Trophoblast cell (in vitro differentiated cells and primary cell): ENCODE measurements around the gene DNAH3.

Source experiments
- DNase-seq, 2 donors: peaks; one replicate each; pipeline ENCODE4 v3.0.0-alpha.2; 2016
- H2AFZ ChIP-seq: 2 replicates; pipeline ENCODE4 v1.6.1; 2013; ENCODE audit warnings: low read length, moderate library complexity, mild to moderate bottlenecking; ENCODE audit not compliant: insufficient read depth, poor library complexity
- H2AK5ac ChIP-seq: 2 replicates; pipeline ENCODE4 v1.6.1; 2013; ENCODE audit warnings: mild to moderate bottlenecking, low read length
- H2BK120ac ChIP-seq: 2 replicates; pipeline ENCODE4 v1.6.1; 2013; ENCODE audit warnings: low read length, mild to moderate bottlenecking, moderate library complexity; ENCODE audit not compliant: insufficient read depth, poor library complexity
- H2BK12ac ChIP-seq: 2 replicates; pipeline ENCODE4 v1.6.1; 2013; ENCODE audit warnings: mild to moderate bottlenecking, low read length, moderate library complexity
- H2BK5ac ChIP-seq: 2 replicates; pipeline ENCODE4 v1.6.1; 2013; ENCODE audit warnings: low read length, low read depth, moderate library complexity, mild to moderate bottlenecking; ENCODE audit not compliant: poor library complexity
- H3K14ac ChIP-seq: 2 replicates; pipeline ENCODE4 v1.6.1; 2013; ENCODE audit warnings: mild to moderate bottlenecking, low read length
- H3K18ac ChIP-seq: 2 replicates; pipeline ENCODE4 v1.6.1; 2013; ENCODE audit warnings: mild to moderate bottlenecking, low read length
- H3K23ac ChIP-seq: 2 replicates; pipeline ENCODE4 v1.6.1; 2013; ENCODE audit warnings: low read length
- H3K27ac ChIP-seq: 2 replicates; pipeline ENCODE4 v1.5.1; 2013; ENCODE audit warnings: low read depth, mild to moderate bottlenecking, inconsistent platforms, low read length, moderate library complexity
- H3K27me3 ChIP-seq: 2 replicates; pipeline ENCODE4 v1.6.1; 2013; ENCODE audit warnings: inconsistent platforms, mild to moderate bottlenecking, low read length, moderate library complexity; ENCODE audit not compliant: insufficient read depth
- H3K36me3 ChIP-seq, 2 experiments: 1 replicate in 1 of 2; 2 replicates in 1 of 2; pipeline ENCODE4 v1.6.1; 2013; ENCODE audit warnings: low read length in 2 of 2, mild to moderate bottlenecking in 2 of 2, moderate library complexity in 1 of 2; ENCODE audit not compliant: insufficient read depth in 2 of 2, control insufficient read depth in 1 of 2
- H3K4ac ChIP-seq: 2 replicates; pipeline ENCODE4 v1.6.1; 2013; ENCODE audit warnings: low read depth, mild to moderate bottlenecking, low read length, moderate library complexity
- H3K4me1 ChIP-seq, 2 experiments: 1 replicate in 1 of 2; 2 replicates in 1 of 2; pipeline ENCODE4 v1.6.1; 2013; ENCODE audit warnings: low read length in 2 of 2, mild to moderate bottlenecking in 2 of 2, moderate library complexity in 1 of 2; ENCODE audit not compliant: insufficient read depth in 2 of 2, control insufficient read depth in 1 of 2
- H3K4me2 ChIP-seq: 2 replicates; pipeline ENCODE4 v1.6.1; 2013; ENCODE audit warnings: inconsistent platforms, mild to moderate bottlenecking, low read length, moderate library complexity
- H3K4me3 ChIP-seq: 2 replicates; pipeline ENCODE4 v1.5.1; 2013; ENCODE audit warnings: mild to moderate bottlenecking, low read depth, low read length, inconsistent platforms
- H3K79me1 ChIP-seq: one replicate; pipeline ENCODE4 v1.6.1; 2013; ENCODE audit warnings: low read length
- H3K79me2 ChIP-seq: 2 replicates; pipeline ENCODE4 v1.6.1; 2013; ENCODE audit warnings: low read length, mild to moderate bottlenecking; ENCODE audit not compliant: control insufficient read depth, insufficient read depth, poor library complexity
- H3K9ac ChIP-seq: 2 replicates; pipeline ENCODE4 v1.6.1; 2013; ENCODE audit warnings: mild to moderate bottlenecking, low read length
- H3K9me3 ChIP-seq: 2 replicates; pipeline ENCODE4 v1.6.1; 2013; ENCODE audit warnings: low read depth, mild to moderate bottlenecking, control low read depth, inconsistent platforms, low read length; ENCODE audit not compliant: insufficient read depth
- H4K12ac ChIP-seq: 2 replicates; pipeline ENCODE4 v1.6.1; 2013; ENCODE audit warnings: low read depth, mild to moderate bottlenecking, low read length, moderate library complexity
- H4K8ac ChIP-seq: 2 replicates; pipeline ENCODE4 v1.6.1; 2013; ENCODE audit warnings: low read depth, mild to moderate bottlenecking, low read length, moderate library complexity
- H4K91ac ChIP-seq: one replicate; pipeline ENCODE4 v1.6.1; 2013; ENCODE audit warnings: low read depth, mild to moderate bottlenecking, low read length, moderate library complexity
- WGBS: extraction: QIAGEN DNeasy Blood & Tissue Kit; methylation state at CpG from one replicate; pipeline ENCODE4 v1.1.7; 2013; ENCODE audit warnings: missing lambda C conversion rate; ENCODE audit not compliant: insufficient read length, insufficient coverage; ENCODE audit errors: extremely low coverage; 5-methylcytosine and 5-hydroxymethylcytosine counted together

The DNAH3 gene

DNA sequence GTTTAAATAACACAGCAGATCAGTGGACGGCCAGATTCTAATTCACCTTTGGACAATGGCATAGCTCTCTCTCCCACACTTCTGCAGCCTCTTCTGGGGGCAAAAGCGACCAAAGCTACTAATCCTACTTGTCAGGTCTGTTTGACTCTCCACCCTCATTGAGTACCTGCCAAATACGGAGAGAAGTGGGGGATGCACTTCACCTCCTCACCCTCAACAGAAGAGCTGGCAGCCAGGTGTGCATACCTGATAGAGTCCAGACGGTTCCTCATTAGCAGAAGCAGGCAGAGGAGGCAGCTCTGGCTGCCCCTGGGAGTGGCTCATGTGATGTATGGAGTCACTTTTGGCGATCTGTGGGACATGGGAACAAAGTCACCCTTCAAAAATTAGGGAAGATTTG, 4.9 kb downstream of the DNAH3 start:
- H2AFZ ChIP-seq = no peak overlapping the region
- H2BK12ac ChIP-seq = no peak overlapping the region
- no peak overlapping the region for H3K18ac ChIP-seq
- no peak overlapping the region for H4K91ac ChIP-seq
- H3K27ac ChIP-seq = no peak overlapping the region
- H4K8ac ChIP-seq = no peak overlapping the region
- no peak for DNase-seq
- no peak overlapping the region for H2BK120ac ChIP-seq
- peaks cover 2% of the 10 kb centered on the region for H3K9me3 ChIP-seq
- no peaks in the 10 kb centered on the region for H3K36me3 ChIP-seq
- WGBS = no CpG with 5 or more reads among the region's 5 CpGs
- H3K79me1 ChIP-seq = no peaks in the 10 kb centered on the region
- no peak overlapping the region for H3K23ac ChIP-seq
- H3K4ac ChIP-seq = no peak overlapping the region
- H4K12ac ChIP-seq = no peak overlapping the region
- no peak overlapping the region for H3K14ac ChIP-seq
- no peaks in the 10 kb centered on the region for H3K79me2 ChIP-seq
- H3K4me3 ChIP-seq = no peak overlapping the region
- H3K27me3 ChIP-seq = no peaks in the 10 kb centered on the region
- H2AK5ac ChIP-seq = no peak overlapping the region
- H2BK5ac ChIP-seq = no peak overlapping the region
- H3K4me1 ChIP-seq = no peaks in the 10 kb centered on the region
- no peak overlapping the region for H3K4me2 ChIP-seq
- no peak overlapping the region for H3K9ac ChIP-seq

- H3K4me3 ChIP-seq = no peak overlapping the region
- no peaks in the 10 kb centered on the region for H3K4me1 ChIP-seq
- no peaks in the 10 kb centered on the region for H3K27me3 ChIP-seq
- H3K18ac ChIP-seq = no peak overlapping the region
- no peak overlapping the region for H3K14ac ChIP-seq
- peaks cover 1% of the 10 kb centered on the region for H3K9me3 ChIP-seq
- H4K12ac ChIP-seq = no peak overlapping the region
- H2AFZ ChIP-seq = no peak overlapping the region
- no peak overlapping the region for H3K4ac ChIP-seq
- no CpG with 5 or more reads among the region's 8 CpGs for WGBS
- H4K91ac ChIP-seq = no peak overlapping the region
- H2BK120ac ChIP-seq = no peak overlapping the region
- H3K9ac ChIP-seq = no peak overlapping the region
- H2BK5ac ChIP-seq = no peak overlapping the region
- H3K27ac ChIP-seq = no peak overlapping the region
- H3K23ac ChIP-seq = no peak overlapping the region
- H3K79me2 ChIP-seq = no peaks in the 10 kb centered on the region
- no peak for DNase-seq
- no peak overlapping the region for H2AK5ac ChIP-seq
- H4K8ac ChIP-seq = no peak overlapping the region
- no peaks in the 10 kb centered on the region for H3K36me3 ChIP-seq
- H2BK12ac ChIP-seq = no peak overlapping the region
- H3K79me1 ChIP-seq = no peaks in the 10 kb centered on the region
- no peak overlapping the region for H3K4me2 ChIP-seq
Measured at GRCh38 chr16:21134053-21134452, 16.6 kb downstream of the DNAH3 start.

GRCh38 chr16:21130811-21131210, 19.8 kb downstream of the DNAH3 start:
- Histone ChIP-seq H4K91ac (no peak overlapping the region), H3K27me3 (peaks cover 2% of the 10 kb centered on the region), H2BK120ac (no peak overlapping the region), H3K27ac (no peak overlapping the region), H4K12ac (no peak overlapping the region), H2BK5ac (no peak overlapping the region), H3K4me2 (no peak overlapping the region), H3K4me1 (no peaks in the 10 kb centered on the region), H3K36me3 (no peaks in the 10 kb centered on the region), H3K4me3 (no peak overlapping the region), H3K9me3 (peaks cover 1% of the 10 kb centered on the region), H3K79me2 (no peaks in the 10 kb centered on the region), H4K8ac (no peak overlapping the region), H3K14ac (no peak overlapping the region), H2BK12ac (no peak overlapping the region), H3K9ac (no peak overlapping the region), H3K79me1 (no peaks in the 10 kb centered on the region), H3K4ac (no peak overlapping the region), H3K18ac (no peak overlapping the region), H2AFZ (no peak overlapping the region), H2AK5ac (no peak overlapping the region), H3K23ac (no peak overlapping the region)
- WGBS = no CpG with 5 or more reads among the region's 3 CpGs
- DNase-seq = no peak

DNA sequence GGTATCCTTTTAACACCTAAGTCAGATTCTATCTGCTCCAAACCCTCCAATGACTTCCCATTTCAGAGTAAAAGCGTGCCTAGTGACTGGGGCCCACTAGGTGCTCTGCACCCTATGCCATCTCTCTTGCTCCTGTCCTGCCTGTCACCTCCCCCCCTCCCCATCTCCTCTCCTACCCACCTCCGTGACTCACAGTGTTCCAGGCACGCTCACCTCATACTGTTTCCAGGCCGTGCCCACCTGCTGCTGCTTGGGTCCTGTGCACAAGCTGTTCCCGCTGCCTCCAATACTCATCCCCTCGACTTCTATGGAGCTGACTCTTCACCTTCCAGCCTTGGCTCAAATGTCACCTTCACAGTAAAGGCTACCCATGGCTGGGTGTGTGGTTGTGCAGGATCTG, 21.7 kb downstream of the DNAH3 start:
- H3K79me2 ChIP-seq = no peaks in the 10 kb centered on the region
- no peak overlapping the region for H2BK120ac ChIP-seq
- no peak overlapping the region for H3K4ac ChIP-seq
- no CpG with 5 or more reads among the region's 6 CpGs for WGBS
- DNase-seq = no peak
- no peak overlapping the region for H4K8ac ChIP-seq
- no peak overlapping the region for H3K14ac ChIP-seq
- H3K18ac ChIP-seq = no peak overlapping the region
- H3K9ac ChIP-seq = no peak overlapping the region
- H3K4me1 ChIP-seq = no peaks in the 10 kb centered on the region
- no peaks in the 10 kb centered on the region for H3K36me3 ChIP-seq
- no peak overlapping the region for H4K12ac ChIP-seq
- no peak overlapping the region for H3K4me2 ChIP-seq
- peak overlapping the region; percentile 83 for H3K23ac ChIP-seq
- no peak overlapping the region for H2AFZ ChIP-seq
- H2BK12ac ChIP-seq = no peak overlapping the region
- no peak overlapping the region for H2AK5ac ChIP-seq
- H2BK5ac ChIP-seq = no peak overlapping the region
- no peak overlapping the region for H3K27ac ChIP-seq
- H3K79me1 ChIP-seq = no peaks in the 10 kb centered on the region
- H3K9me3 ChIP-seq = peaks cover 1% of the 10 kb centered on the region
- H3K4me3 ChIP-seq = no peak overlapping the region
- peaks cover 2% of the 10 kb centered on the region for H3K27me3 ChIP-seq
- H4K91ac ChIP-seq = no peak overlapping the region
